K562 (cell line): ENCODE data around the gene SLC44A5. TPM values are rescaled to one million over a fixed set of nuclear protein-coding genes. Genes with fewer than 3 reads are reported as not detected.

Experiments
- DMBX1 ChIP-seq: fragments of 250-450 bp; sonication (Bioruptor Pico); IDR thresholded peaks from 2 replicates; pipeline ENCODE4 v1.8.0; 2022; ENCODE audit warnings: inconsistent platforms, mild to moderate bottlenecking, moderate library complexity, borderline replicate concordance
- ELF4 ChIP-seq: fragments of 450-650 bp; formaldehyde crosslinking; IDR thresholded peaks from 2 replicates; pipeline ENCODE4 v1.4.0; 2022; ENCODE audit warnings: missing genetic modification characterization
- EWSR1 ChIP-seq: fragments of 450-650 bp; IDR thresholded peaks from 2 replicates; pipeline ENCODE4 v1.6.1; 2018; ENCODE audit warnings: borderline replicate concordance, mild to moderate bottlenecking, low read depth, moderate library complexity; ENCODE audit not compliant: partially characterized antibody
- NCOA2 ChIP-seq, 2 experiments: fragments of 450-650 bp; IDR thresholded peaks; 2 replicates each; pipeline ENCODE4 v1.6.1; 2018; ENCODE audit warnings: mild to moderate bottlenecking in 2 of 2, moderate library complexity in 1 of 2; ENCODE audit not compliant: partially characterized antibody in 2 of 2
- PCBP2 ChIP-seq: fragments of 200-400 bp; formaldehyde crosslinking; IDR thresholded peaks from 2 replicates; pipeline ENCODE4 v1.6.1; 2018; ENCODE audit warnings: low read length, low read depth, mild to moderate bottlenecking, moderate library complexity; ENCODE audit not compliant: poor library complexity, severe bottlenecking
- PRPF4 ChIP-seq: fragments of 200-400 bp; formaldehyde crosslinking; IDR thresholded peaks from one replicate; pipeline ENCODE4 v1.6.1; 2017; ENCODE audit warnings: low read length, low read depth, mild to moderate bottlenecking; ENCODE audit not compliant: insufficient read depth, poor library complexity, severe bottlenecking
- SMARCE1 ChIP-seq: fragments of 450-650 bp; IDR thresholded peaks from 2 replicates; pipeline ENCODE4 v1.7.1; 2016; ENCODE audit warnings: mild to moderate bottlenecking
- ZNF143 ChIP-seq: sonication (generic); formaldehyde crosslinking; IDR thresholded peaks from 2 replicates; pipeline ENCODE4 v1.9.0; 2022; ENCODE audit warnings: mild to moderate bottlenecking, missing genetic modification reagents
- polyA plus RNA-seq, 8 experiments: library from polyadenylated mRNA; depleted of rRNA in 4 of 8; stranded (reverse) in 5 of 8; unstranded in 3 of 8; fragments of >200 nt; fragmentation: Nextera tagmentation in 2 of 8; fragmentation: Illumina TruSeq in 1 of 8; extraction: Ambion mirVana in 2 of 8; extraction: Trizol in 1 of 8; gene quantifications; 2 replicates each; pipeline versions ENCODE4 v1.2.1 to v1.2.3, GENCODE V29; 2011 to 2014; ENCODE audit warnings: inconsistent platforms in 1 of 8, missing spikeins in 1 of 8
- total RNA-seq, 7 experiments: library from RNA; depleted of rRNA in 6 of 7; stranded (reverse); fragments of >200 nt in 6 of 7; fragmentation: Illumina TruSeq in 2 of 7; extraction: Trizol in 2 of 7; gene quantifications; 2 replicates each; pipeline versions ENCODE4 v1.2.1 to v1.2.3, GENCODE V29; 2011 to 2021; ENCODE audit warnings: low replicate concordance in 1 of 7
- TF ChIP-seq, protein P1 (sequence below), 2 experiments: IDR thresholded peaks; 2 replicates each; pipeline ENCODE4 v1.6.1; 2011; ENCODE audit warnings: borderline replicate concordance in 1 of 2, control low read depth in 1 of 2, low read depth in 1 of 2, low read length in 1 of 2, mild to moderate bottlenecking in 1 of 2, mixed read lengths in 1 of 2, moderate library complexity in 1 of 2; ENCODE audit not compliant: insufficient read depth in 1 of 2, insufficient read length in 1 of 2, poor library complexity in 1 of 2, severe bottlenecking in 1 of 2; ENCODE audit errors: extremely low read depth in 1 of 2
- TF ChIP-seq, protein P2 (sequence below): sonication (generic); formaldehyde crosslinking; IDR thresholded peaks from 2 replicates; pipeline ENCODE4 v1.8.0; 2022; ENCODE audit warnings: mild to moderate bottlenecking, low read depth, missing genetic modification reagents
- TF ChIP-seq, protein P3 (sequence below): sonication (generic); formaldehyde crosslinking; IDR thresholded peaks from 2 replicates; pipeline ENCODE4 v1.8.0; 2022; ENCODE audit warnings: mild to moderate bottlenecking, missing genetic modification reagents
- TF ChIP-seq, protein P4 (sequence below): fragments of 250-450 bp; sonication (Bioruptor Pico); IDR thresholded peaks from 2 replicates; pipeline ENCODE4 v1.8.0; 2022; ENCODE audit warnings: moderate library complexity, mild to moderate bottlenecking, inconsistent platforms
- TF ChIP-seq, protein P5 (sequence below): sonication (generic); formaldehyde crosslinking; IDR thresholded peaks from 2 replicates; pipeline ENCODE4 v1.9.0; 2022; ENCODE audit warnings: mild to moderate bottlenecking, missing genetic modification reagents

The SLC44A5 gene
- total and polyA plus RNA-seq, 9 of the 15 experiments (the other 6 are each of a cell fraction or from before 2014, with no cell fraction given), result 1.2 to 10.1 (median 3.2) TPM

DNA sequence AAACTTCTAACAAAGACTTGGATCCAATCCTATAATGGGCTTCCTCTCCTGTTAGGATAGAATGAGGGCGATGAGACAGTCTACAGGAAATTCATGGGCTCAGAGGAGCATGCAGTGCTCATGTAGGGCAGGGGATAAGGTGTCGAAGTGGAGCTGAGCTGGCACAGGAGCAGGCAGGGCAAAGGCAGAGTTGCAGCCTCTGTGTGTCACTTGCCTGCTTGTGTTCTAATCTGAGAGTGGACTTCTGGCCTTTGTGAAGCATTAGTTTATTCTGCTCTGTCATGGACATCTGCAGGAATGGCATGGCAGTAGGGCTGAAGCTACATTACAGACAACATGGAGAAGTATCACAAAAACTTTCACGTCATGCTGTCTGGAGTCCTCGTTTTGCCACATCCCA lies 444.1 kb downstream of the SLC44A5 start (continued):
- TF ChIP-seq, protein P1, sequence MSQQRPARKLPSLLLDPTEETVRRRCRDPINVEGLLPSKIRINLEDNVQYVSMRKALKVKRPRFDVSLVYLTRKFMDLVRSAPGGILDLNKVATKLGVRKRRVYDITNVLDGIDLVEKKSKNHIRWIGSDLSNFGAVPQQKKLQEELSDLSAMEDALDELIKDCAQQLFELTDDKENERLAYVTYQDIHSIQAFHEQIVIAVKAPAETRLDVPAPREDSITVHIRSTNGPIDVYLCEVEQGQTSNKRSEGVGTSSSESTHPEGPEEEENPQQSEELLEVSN (IDR thresholded peaks at IDR 0.05; ENCODE audit: borderline replicate concordance in 1 of 2, extremely low read depth in 1 of 2, insufficient read depth in 1 of 2, insufficient read length in 1 of 2, low read depth in 1 of 2, low read length in 1 of 2, poor library complexity in 1 of 2, severe bottlenecking in 1 of 2), result no peak
- TF ChIP-seq NCOA2 (IDR thresholded peaks at IDR 0.05; ENCODE audit: partially characterized antibody in 2 of 2) (no peak), SMARCE1 (no peak), PRPF4 (no peak), DMBX1 (CRISPR knock-in tag) (no peak), ZNF143 (no peak), EWSR1 (no peak), ELF4 (CRISPR knock-in tag) (no peak), PCBP2 (no peak)
- TF ChIP-seq, protein P2, sequence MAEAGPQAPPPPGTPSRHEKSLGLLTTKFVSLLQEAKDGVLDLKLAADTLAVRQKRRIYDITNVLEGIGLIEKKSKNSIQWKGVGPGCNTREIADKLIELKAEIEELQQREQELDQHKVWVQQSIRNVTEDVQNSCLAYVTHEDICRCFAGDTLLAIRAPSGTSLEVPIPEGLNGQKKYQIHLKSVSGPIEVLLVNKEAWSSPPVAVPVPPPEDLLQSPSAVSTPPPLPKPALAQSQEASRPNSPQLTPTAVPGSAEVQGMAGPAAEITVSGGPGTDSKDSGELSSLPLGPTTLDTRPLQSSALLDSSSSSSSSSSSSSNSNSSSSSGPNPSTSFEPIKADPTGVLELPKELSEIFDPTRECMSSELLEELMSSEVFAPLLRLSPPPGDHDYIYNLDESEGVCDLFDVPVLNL, result no peak
- TF ChIP-seq, protein P3, sequence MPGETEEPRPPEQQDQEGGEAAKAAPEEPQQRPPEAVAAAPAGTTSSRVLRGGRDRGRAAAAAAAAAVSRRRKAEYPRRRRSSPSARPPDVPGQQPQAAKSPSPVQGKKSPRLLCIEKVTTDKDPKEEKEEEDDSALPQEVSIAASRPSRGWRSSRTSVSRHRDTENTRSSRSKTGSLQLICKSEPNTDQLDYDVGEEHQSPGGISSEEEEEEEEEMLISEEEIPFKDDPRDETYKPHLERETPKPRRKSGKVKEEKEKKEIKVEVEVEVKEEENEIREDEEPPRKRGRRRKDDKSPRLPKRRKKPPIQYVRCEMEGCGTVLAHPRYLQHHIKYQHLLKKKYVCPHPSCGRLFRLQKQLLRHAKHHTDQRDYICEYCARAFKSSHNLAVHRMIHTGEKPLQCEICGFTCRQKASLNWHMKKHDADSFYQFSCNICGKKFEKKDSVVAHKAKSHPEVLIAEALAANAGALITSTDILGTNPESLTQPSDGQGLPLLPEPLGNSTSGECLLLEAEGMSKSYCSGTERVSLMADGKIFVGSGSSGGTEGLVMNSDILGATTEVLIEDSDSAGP (CRISPR knock-in tag), result no peak
- TF ChIP-seq, protein P4, sequence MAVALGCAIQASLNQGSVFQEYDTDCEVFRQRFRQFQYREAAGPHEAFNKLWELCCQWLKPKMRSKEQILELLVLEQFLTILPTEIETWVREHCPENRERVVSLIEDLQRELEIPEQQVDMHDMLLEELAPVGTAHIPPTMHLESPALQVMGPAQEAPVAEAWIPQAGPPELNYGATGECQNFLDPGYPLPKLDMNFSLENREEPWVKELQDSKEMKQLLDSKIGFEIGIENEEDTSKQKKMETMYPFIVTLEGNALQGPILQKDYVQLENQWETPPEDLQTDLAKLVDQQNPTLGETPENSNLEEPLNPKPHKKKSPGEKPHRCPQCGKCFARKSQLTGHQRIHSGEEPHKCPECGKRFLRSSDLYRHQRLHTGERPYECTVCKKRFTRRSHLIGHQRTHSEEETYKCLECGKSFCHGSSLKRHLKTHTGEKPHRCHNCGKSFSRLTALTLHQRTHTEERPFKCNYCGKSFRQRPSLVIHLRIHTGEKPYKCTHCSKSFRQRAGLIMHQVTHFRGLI, result no peak
- TF ChIP-seq, protein P5, sequence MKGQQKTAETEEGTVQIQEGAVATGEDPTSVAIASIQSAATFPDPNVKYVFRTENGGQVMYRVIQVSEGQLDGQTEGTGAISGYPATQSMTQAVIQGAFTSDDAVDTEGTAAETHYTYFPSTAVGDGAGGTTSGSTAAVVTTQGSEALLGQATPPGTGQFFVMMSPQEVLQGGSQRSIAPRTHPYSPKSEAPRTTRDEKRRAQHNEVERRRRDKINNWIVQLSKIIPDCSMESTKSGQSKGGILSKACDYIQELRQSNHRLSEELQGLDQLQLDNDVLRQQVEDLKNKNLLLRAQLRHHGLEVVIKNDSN, result no peak
